ENCODE measurements around the gene PIP4K2A.
A peak's percentile ranks its signal among the peaks of the same experiment; 100 is the strongest.
"Not testable (repeated sequence)": the region's sequence is repeated elsewhere in the genome, so short reads cannot be mapped to it uniquely, and the experiment has no call there.

The PIP4K2A gene

GRCh38 chr10:22718659-22719058 is 4.3 kb upstream of the PIP4K2A start:
- not testable (repeated sequence) for DNase-seq

- DNase-seq, result no peak
Measured at GRCh38 chr10:22717728-22718127, 3.4 kb upstream of the PIP4K2A start.

GRCh38 chr10:22716943-22717342 is 2.6 kb upstream of the PIP4K2A start:
- DNase-seq, result no peak

GRCh38 chr10:22715290-22715625 is 880 bp upstream of the PIP4K2A start:
- DNase-seq, result no peak

GRCh38 chr10:22713853-22714478 is 412 bp downstream of the PIP4K2A start:
- peak; percentile 47 for DNase-seq

GRCh38 chr10:22712956-22713852 is 1.2 kb downstream of the PIP4K2A start:
- peak; percentile 47 for DNase-seq

GRCh38 chr10:22712211-22712955 is 2.0 kb downstream of the PIP4K2A start:
- no peak for DNase-seq

- no peak for DNase-seq
Measured at GRCh38 chr10:22711373-22711772, 3.0 kb downstream of the PIP4K2A start.

GRCh38 chr10:22710139-22710745 is 4.1 kb downstream of the PIP4K2A start:
- DNase-seq, result peak; percentile 32

- no peak for DNase-seq
Measured at GRCh38 chr10:22708772-22709171, 5.6 kb downstream of the PIP4K2A start.

- no peak for DNase-seq
Measured at GRCh38 chr10:22705527-22705926, 8.9 kb downstream of the PIP4K2A start.

- DNase-seq, result no peak
Measured at GRCh38 chr10:22704942-22705341, 9.4 kb downstream of the PIP4K2A start.

GRCh38 chr10:22704471-22704911 is 9.9 kb downstream of the PIP4K2A start:
- no peak for DNase-seq

GRCh38 chr10:22702348-22702747 is 12.0 kb downstream of the PIP4K2A start:
- DNase-seq, result no peak

GRCh38 chr10:22701132-22701826 is 13.1 kb downstream of the PIP4K2A start:
- DNase-seq, result no peak

- no peak for DNase-seq
Measured at GRCh38 chr10:22700489-22700888, 13.9 kb downstream of the PIP4K2A start.

GRCh38 chr10:22699976-22700375 is 14.4 kb downstream of the PIP4K2A start:
- DNase-seq, result no peak

GRCh38 chr10:22698941-22699440 is 15.4 kb downstream of the PIP4K2A start:
- no peak for DNase-seq

- DNase-seq, result no peak
Measured at GRCh38 chr10:22697800-22698199, 16.6 kb downstream of the PIP4K2A start.

GRCh38 chr10:22697101-22697500 is 17.3 kb downstream of the PIP4K2A start:
- DNase-seq, result no peak

GRCh38 chr10:22693860-22694259 is 20.5 kb downstream of the PIP4K2A start:
- DNase-seq, result no peak

- peak; percentile 40 for DNase-seq
Measured at GRCh38 chr10:22693371-22693784, 21.0 kb downstream of the PIP4K2A start.

Data from CD4-positive, alpha-beta T cell treated with Interleukin-17A for 1 hour (primary cell).